HS-27A (cell line): ENCODE measurements around the gene KDM4C.
"Not testable (repeated sequence)": the region's sequence is repeated elsewhere in the genome, so short reads cannot be mapped to it uniquely, and the experiment has no call there.

Experiments used
- DNase-seq: peaks from one replicate; pipeline ENCODE4 v3.0.0-alpha.2; 2012; ENCODE audit warnings: low read depth, missing footprints

KDM4C gene

GRCh38 chr9:7171396-7172153, 413.8 kb downstream of the KDM4C start:
- no peak for DNase-seq

- DNase-seq = no peak
Measured at GRCh38 chr9:7172154-7173115, 414.7 kb downstream of the KDM4C start.

- no peak for DNase-seq
Measured at GRCh38 chr9:7173139-7173538, 415.4 kb downstream of the KDM4C start.

GRCh38 chr9:7174301-7174700, 416.5 kb downstream of the KDM4C start:
- no peak for DNase-seq

GRCh38 chr9:7174884-7175283, 417.1 kb downstream of the KDM4C start:
- DNase-seq = no peak

- DNase-seq = no peak
Measured at GRCh38 chr9:7176561-7176960, 418.8 kb downstream of the KDM4C start.

GRCh38 chr9:7177383-7177782, 419.6 kb downstream of the KDM4C start:
- no peak for DNase-seq

- DNase-seq = no peak
Measured at GRCh38 chr9:7178729-7179128, 421.0 kb downstream of the KDM4C start.

GRCh38 chr9:7180247-7180646, 422.5 kb downstream of the KDM4C start:
- no peak for DNase-seq

- not testable (repeated sequence) for DNase-seq
Measured at GRCh38 chr9:7183139-7183538, 425.4 kb downstream of the KDM4C start.

- peak; percentile 33 for DNase-seq
Measured at GRCh38 chr9:7185612-7186011, 427.8 kb downstream of the KDM4C start.

GRCh38 chr9:7186175-7186574, 428.4 kb downstream of the KDM4C start:
- no peak for DNase-seq

- no peak for DNase-seq
Measured at GRCh38 chr9:7192266-7192665, 434.5 kb downstream of the KDM4C start.

GRCh38 chr9:7195526-7195925, 437.8 kb downstream of the KDM4C start:
- no peak for DNase-seq

GRCh38 chr9:7196467-7196866, 438.7 kb downstream of the KDM4C start:
- no peak for DNase-seq

GRCh38 chr9:7201196-7201595, 443.4 kb downstream of the KDM4C start:
- DNase-seq = no peak

- DNase-seq = no peak
Measured at GRCh38 chr9:7205806-7206205, 448.0 kb downstream of the KDM4C start.

GRCh38 chr9:7206221-7206758, 448.5 kb downstream of the KDM4C start:
- no peak for DNase-seq

GRCh38 chr9:7209016-7209715, 451.4 kb downstream of the KDM4C start:
- DNase-seq = no peak

- no peak for DNase-seq
Measured at GRCh38 chr9:7209990-7210389, 452.2 kb downstream of the KDM4C start.

GRCh38 chr9:7210854-7211637, 453.3 kb downstream of the KDM4C start:
- no peak for DNase-seq
